HuH-7 (cell line): ENCODE measurements around the gene STK32C.
A peak's percentile ranks its signal among the peaks of the same experiment; 100 is the strongest.
"Not testable (repeated sequence)": the region's sequence is repeated elsewhere in the genome, so short reads cannot be mapped to it uniquely, and the experiment has no call there.

Experiments used
- DNase-seq: peaks from one replicate; pipeline ENCODE4 v3.0.0; 2011; ENCODE audit warnings: low spot score

Gene STK32C

DNA sequence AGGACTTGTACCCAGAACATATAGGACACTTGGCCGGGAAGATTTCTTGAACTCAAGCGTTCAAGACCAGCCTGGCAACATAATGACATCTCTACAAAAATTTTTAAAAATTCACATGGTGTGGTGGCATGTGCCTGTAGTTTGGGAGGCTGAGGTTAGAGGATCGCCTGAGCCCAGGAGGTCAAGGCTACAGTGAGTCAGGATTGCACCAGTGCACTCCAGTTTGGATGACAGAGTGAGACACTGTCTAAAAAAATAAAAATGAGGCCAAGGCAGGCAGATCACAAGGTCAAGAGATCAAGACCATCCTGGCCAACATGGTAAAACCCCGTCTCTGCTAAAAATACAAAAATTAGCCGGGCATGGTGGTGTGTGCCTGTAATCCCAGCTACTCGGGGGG is 9.7 kb upstream of the STK32C start:
- DNase-seq, result not testable (repeated sequence)

DNA sequence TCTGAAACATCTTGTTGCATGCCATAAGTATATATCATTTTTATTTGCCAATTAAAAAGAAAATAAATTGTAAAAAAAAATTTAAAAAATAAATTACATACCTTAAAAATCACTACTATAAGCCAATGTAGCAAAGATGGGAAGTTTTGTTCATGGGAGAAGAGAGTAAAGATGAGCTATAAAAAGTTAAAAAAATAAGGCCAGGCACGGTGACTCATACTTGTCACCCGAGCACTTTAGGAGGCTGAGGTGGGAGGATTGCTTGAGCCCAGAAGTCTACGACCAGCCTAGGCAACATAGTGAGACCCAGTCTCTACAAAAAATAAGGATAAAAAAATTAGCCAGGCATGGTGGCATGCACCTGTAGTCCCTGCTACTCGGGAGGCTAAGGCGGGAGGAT is 8.4 kb upstream of the STK32C start:
- DNase-seq, result no peak

DNA sequence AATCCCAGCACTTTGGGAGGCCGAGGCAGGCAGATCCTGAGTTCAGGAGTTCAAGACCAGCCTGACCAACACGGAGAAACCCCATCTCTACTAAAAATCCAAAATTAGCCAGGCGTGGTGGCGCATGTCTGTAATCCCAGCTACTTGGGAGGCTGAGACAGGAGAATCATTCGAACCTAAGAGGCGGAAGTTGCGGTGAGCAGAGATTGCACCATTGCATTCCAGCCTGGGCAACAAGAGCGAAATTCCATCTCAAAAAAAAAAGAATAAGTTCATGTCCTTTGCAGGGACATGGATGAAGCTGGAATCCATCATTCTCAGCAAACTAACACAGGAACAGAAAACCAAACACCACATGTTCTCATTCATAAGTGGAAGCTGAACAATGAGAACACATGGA is 7.1 kb upstream of the STK32C start:
- not testable (repeated sequence) for DNase-seq

DNA sequence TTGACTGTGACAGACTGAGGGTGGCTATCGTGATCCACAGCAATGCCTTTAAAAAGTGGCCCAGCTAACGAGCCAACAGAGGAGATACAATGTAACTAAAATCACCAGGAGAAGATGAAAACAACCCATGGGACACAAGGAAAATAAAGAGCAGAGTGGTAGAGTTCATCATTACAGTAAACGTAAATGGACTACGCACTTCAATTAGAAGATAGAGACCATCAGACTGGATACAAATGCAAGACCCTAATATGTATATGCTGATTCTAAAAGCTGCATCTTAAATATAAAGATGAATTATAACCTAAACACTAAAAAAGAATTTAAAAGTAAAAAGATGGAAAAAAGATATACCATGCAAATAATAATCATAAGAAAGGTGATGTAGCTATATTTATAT is 6.6 kb upstream of the STK32C start:
- DNase-seq, result no peak

DNA sequence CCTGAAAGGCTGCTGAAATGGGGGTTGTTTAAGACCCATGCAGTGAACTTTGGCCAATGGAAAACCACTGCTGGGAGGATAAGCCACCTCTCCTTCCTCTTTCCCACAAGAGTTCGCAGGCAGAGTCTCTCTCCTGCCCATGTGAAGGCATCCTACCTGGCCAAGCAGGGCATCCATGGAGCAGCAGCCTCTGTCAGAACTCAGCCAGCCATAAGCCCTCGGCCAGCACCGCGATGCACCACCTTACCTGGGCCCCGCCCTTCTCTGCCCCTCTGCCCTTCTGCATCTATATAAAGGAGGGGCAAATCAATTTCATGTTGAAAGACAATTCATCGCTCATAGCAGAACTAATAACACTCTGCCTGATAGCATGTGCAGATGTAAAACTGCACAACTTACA is 6.1 kb upstream of the STK32C start:
- DNase-seq, result no peak

DNA sequence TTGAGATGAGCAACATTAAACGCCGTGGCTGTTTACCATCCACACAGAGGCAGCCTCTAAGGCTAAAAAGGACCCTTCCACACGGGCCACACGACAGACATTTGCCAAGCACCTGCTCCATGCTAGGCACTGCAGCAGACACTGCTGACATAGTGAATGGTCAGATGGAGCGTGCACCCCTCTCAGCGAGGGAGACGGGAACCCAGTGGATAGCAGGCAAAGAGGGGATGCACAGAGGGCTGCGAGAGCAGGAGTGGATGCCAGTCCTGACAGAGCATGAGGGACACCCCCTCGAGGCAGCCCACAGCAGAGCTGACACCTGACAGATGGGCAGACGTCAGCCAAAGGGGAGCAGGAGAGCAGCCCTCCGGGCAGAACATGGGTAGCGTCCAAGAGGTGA is 5.6 kb upstream of the STK32C start:
- DNase-seq, result no peak

DNA sequence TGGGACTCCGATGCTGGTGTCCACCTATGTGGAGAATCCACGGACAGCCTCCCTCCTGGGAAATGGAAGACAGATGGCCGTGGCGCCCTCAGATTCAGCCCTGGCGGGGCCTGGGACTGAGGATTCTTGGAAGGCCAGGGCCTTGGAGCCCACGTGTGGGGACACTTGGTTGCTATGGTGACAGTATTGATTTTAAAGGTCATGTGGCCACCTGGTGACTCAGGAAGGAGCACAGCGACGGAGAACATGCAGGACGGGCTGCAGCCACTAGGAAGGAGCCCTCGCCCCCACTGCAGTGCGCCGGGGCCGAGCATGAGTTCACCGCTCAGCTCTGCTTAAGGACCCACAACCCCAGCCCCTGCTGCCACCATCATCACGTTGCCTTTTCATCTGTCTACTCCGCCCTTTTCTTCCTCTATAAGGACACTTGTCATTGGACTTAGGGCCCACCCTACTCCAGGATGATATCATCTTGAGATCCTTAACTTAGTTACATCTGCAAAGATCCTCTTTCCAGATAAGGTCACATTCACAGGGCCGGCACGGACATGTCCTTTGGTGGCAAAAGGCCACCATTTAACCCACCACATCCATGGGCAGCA is 3.7 kb upstream of the STK32C start:
- no peak for DNase-seq

DNA sequence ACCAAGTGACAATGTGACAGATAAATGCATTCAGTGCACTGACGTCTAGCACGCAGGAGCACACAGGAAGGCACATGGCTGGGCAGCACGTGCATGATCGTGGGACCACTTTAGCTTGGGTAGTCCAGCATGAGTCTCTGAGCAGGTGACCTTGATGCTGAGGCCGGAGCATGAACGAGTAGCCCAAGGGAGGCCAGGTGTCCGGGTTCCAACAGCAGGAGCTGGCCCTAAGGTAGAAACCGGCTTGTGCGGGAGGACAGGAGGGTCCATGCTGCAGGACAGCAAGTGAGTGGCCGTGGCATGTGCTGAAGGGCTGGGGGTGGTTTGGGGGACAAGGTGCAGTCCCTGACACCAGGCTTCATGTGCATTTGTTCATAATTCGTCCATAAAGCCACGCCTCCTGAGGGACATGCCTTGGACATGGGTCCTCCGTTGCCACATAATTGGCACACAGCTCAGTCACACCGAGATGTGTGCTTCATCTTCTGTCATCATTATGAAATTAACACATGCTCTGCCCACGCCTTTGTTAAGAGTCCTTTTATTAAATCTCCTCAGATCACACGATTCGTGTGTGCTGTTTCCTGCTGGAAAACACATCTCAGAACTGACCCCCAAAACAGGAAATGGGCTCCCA is 3.1 kb upstream of the STK32C start:
- DNase-seq, result no peak

DNA sequence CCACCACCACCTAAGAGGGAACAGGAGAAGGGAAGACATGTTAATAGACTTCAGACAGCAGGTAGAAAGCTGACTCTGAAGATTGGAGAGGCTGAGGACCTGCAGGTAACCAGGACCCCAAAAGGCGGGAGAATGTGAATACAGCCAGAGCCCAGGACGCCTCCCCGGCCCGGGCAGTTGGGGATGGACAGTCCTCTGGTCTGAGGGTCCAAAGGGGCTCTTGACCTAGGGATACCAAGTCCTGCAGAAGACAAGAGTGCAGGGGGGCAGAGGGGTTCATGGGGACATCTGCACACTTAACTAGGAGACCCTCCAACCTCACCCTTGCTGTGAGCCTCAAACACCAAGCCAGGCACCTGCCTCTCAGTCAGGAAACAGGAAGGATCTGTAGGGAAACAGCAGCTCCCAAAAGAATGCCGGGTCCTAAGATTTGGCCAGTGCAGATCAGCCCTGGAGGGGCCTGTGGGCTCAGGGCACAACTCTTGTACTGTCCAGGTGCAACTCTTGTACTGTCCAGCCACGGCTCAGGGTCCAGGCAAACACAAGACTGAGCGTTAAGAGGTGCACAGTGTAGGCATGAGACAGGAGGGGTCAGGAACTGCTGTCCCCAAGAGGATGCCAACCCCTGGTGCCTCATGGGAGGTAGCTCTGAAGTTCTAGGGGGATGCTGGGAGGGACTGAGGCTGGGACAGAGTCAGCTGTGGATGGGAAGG is 2.3 kb upstream of the STK32C start:
- no peak for DNase-seq

DNA sequence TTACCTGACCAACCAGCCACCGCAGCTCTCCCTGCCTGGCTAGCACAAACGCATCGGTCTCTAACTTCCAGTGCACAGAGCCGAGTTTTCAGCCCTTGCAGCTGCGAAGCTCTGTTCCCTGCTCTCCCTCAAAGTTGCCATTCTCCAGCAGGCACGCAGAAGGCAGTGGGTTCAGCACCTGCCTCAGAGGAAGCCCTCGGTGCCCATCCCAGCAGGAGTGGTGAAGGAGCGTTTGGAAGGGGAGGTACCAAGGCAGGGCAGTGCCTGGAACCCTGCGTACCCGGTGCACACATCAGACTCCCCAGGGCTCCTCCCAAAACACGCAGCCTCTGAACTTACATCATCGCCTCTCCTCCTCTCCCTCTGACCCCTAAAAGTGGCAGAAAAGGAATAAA is 1.7 kb upstream of the STK32C start:
- DNase-seq, result no peak

DNA sequence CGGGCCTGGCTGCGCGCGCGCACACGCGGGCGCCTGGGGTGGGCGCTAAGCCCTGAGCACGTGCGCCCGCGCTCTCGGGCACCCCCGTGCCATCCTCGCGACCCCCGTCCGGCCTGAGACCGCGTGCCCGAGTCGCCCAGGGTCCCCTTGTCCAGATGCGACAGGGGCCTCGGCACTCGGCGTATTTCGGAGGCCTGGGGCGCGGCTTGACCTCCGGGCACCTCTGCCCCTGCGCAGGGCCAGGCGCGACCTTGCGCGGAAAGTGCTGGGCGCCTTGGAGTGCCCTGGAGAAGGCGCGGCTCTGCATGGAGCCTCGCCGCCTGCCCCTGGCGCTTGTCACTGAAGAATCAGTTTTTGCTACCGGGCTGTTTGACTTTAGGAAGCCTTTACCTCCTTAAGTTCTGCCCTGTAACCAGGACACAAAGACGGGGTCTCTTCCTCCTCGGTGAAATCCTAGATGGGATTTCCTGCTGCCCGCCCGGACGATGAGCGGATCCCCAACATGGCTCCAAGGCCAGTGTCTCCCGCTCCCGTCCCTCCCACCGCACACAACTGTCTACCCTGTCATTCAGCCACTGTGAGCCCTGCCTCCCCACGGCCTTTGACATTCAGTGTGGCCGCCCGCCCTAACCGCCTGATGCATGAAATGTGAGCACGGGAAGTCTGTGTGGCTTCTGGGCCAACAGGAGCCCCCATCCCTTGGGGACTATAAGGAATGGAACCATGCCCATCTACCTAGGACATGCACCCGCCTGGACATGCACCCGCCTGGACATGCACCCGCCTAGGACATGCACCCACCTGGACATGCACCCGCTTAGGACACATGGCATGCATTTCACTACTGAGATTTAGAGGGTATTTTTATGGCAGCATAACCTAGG is 1.1 kb upstream of the STK32C start:
- DNase-seq, result no peak

DNA sequence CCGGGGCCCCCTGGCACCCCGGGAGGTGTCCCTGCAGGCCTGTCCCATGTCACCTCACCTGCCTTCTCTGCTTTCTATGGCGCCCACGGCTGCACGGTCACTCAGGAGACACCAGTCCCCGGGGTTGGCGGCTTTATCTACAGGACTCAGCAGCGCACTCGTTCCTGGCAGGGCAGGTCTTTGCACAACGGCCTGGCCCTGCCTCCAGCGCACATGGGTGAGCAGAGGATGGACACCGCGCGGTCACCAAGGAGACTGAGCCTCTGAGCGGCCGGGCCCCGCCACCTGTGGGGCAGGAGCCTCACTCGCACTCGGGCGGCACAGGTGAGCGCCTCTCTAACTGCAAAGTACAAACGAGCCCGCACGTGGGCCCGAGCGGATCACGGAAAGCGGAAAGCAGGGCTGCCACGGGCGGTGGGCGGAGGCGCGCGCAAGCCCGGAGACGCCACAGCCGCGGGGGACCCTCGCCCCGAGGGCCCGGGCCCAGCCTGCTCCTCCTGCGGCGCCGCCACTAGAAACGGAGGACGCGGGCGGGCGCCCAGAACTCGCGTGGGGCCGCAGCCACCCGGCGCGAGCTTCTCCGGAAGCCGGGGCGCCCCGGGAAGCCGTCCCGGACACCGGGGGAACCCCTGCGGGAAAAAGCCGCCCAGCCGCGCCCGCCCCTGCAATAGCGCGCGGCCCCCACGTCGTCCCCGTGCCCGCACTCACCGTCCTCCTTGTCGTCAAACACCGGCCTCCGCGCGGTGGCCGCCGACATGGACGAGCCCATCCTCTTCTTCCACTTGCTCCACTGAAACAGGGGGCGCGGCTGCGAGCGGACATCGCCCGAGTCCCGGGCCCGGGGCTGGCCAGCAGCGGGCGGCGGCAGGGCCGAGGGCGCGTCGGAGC is 642 bp downstream of the STK32C start:
- peak; percentile 84 for DNase-seq

DNA sequence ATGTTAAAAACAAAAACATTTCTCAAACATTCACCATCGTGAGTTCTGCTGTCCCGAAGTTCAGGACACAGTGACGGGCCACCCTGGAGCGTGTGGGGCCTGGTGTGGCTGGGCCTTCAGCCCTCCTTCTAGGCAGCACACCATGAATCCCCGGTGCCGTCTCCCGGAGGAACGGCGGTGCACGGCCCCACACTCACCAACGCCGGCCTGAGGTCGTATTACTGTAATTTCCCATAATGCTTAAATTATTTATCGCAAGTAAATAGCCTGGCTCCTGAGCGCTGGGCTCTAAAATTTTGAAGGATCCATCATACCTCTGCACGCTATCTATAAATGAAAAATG is 1.4 kb downstream of the STK32C start:
- DNase-seq, result no peak

DNA sequence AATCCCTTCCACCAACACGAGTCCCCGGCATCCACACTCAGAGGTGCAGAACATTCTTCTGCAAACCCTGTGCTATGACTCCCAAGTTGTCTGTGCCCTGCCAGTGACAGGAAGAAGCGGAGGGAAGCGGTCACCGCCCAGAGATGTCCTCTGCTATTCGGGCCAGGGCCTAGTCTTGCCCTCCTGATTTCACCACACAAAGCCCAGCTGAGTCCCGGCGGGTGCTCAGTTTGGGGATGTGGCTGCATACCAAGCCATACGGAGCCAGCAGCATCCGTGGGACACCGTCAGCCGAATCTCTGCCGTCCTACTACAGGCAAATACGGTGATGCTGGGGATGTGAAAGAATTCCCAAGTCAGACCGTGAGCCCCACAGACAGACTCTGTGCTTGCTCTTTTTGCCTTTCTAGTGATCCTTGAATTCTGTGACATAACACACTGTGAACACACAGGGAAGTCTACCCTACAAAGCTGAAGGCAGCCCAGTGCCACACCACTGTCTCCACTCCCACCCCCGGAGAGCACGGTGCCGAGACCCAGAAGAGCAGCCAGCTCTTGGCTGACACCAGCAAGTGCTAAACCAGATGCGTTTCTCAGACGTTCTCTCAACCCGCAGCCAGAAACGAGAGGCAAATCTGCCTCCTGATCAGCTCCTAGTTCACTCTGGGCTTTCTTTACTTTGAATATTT is 2.0 kb downstream of the STK32C start:
- no peak for DNase-seq

DNA sequence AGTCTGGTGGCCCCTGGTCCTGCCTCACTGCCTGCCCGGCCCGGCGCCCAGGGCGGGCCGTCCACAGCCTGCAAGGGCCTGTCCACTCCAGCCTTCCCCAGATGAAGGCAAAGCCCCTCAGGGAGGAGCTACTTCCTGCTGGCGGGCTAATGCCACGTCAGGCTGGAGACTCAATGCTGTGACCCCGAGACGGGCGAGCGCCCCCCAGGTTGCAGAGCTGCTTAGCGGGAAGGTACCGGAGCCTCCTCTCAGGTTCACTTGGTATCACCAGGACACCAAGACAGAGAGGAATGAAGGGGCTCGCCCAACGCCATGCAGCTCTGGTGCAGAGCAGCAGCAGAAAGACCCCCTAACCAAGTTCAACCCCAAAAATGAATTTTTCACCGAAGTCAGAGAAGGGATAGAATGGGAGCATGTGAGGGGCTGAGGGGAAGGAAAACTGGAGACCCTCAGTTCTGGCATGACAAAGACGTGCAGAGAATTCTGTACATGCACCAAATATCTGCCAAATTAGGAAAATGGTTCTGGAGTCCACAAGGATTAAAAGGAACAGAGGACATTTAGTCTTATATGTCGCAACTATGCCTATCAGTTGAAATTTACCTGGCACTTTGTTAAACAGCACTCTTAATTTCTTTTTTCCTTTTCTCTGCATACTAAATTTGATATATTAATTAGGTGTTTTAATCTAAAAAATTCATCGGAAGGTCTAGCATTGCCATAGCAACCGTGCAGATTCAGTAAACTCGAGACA is 2.8 kb downstream of the STK32C start:
- no peak for DNase-seq

DNA sequence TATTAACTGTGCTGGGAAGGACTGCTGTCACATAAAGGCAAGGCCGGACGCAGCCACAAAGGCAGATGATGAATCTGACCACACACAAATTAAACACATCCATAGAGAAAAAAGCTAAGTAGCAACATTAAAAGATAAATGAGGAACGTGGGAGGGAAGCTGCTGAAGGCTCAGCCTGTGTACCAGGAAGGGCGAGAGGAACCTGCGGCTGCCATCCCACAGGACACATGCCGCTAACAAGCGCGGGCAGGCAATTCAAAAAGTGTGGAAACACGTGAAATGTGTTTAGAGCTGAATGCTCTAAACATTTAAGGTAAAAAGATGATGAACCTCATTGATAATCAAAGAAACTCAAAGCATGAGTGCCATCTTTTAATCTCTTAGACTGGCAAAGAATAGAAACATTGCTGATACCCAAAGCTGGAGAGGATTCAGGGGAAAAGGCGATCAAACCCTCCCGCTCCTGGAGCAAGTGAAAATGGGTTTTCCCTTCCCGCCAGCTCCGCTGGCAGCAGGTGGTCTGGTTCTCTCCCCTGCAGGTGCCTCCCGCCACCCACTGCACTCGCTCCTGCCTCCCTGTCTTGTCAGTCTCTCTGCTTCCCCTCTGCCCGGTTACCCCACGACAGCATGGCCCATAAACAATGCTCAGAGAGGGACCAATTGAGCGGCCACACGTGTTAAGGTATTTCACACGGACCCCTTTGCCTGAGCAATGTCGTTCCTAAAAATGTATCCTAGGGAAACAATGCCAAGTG is 4.2 kb downstream of the STK32C start:
- DNase-seq, result no peak

DNA sequence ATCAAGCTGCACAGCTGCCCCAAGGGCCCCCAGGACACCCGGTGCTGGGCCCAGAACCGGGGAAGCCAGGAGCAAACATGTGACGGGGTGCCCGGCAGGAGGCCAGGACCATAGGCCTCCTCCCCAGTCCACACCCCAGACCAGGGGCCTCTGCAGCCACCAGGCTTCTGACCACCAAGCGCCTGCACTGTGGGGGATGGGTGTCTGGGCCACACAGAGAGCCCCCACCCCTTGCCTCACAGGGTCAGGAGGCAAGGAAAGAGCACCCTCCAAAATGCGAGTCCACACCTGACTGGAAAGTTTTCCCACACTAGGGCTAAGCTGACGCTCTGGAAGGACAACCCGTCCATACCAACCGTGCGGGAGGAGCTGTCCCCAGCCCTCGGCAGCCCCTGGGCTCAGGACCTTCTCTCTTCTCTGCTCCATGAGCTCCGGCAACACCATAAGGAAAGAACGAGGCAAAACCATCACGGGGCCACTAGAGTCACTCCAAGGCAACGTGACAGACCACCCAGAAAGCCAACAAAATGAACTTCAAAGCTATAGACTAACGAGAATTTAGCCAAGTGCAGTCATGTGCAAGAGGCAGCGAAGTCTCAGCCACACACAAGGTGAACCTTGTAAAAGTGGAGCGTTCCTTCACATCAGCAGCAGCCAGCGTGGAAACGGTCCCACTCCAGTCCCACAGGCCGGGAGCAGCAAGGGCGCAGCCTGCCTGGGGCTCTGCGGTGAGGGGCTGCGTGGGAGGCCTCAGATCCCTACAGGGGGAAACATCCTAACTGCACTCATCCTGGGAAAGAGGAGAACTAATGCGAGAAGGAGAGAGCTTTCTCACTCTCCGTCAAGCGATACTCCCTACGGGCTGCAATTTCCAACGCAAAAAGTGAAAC is 5.1 kb downstream of the STK32C start:
- no peak for DNase-seq
